Fibroblast of skin of right biceps (primary cell): Measurements from ENCODE around the gene AMMECR1.
A peak's percentile ranks its signal among the peaks of the same experiment; 100 is the strongest.

Experiments used
- DNase-seq: peaks from one replicate; pipeline ENCODE4 v3.0.0-alpha.2; 2013

Gene AMMECR1

GRCh38 chrX:110310896-110311295 is 7.0 kb downstream of the AMMECR1 start:
- DNase-seq = no peak

- DNase-seq = no peak
These were observed 7.7 kb downstream of the AMMECR1 start for GRCh38 chrX:110310000-110310790.

GRCh38 chrX:110308220-110308619 is 9.7 kb downstream of the AMMECR1 start:
- no peak for DNase-seq

- no peak for DNase-seq
These were observed 13.0 kb downstream of the AMMECR1 start for GRCh38 chrX:110304884-110305283.

- no peak for DNase-seq
These were observed 13.5 kb downstream of the AMMECR1 start for GRCh38 chrX:110304371-110304770.

GRCh38 chrX:110302975-110303374 is 14.9 kb downstream of the AMMECR1 start:
- DNase-seq = no peak

GRCh38 chrX:110301194-110301593 is 16.7 kb downstream of the AMMECR1 start:
- no peak for DNase-seq

- DNase-seq = no peak
These were observed 23.8 kb downstream of the AMMECR1 start for GRCh38 chrX:110294087-110294486.

GRCh38 chrX:110293658-110294057 is 24.2 kb downstream of the AMMECR1 start:
- DNase-seq = peak; percentile 36

GRCh38 chrX:110287605-110288004 is 30.3 kb downstream of the AMMECR1 start:
- no peak for DNase-seq

GRCh38 chrX:110286106-110286505 is 31.8 kb downstream of the AMMECR1 start:
- peak; percentile 91 for DNase-seq

- peak; percentile 90 for DNase-seq
These were observed 33.7 kb downstream of the AMMECR1 start for GRCh38 chrX:110284159-110284558.

- DNase-seq = no peak
These were observed 35.0 kb downstream of the AMMECR1 start for GRCh38 chrX:110282922-110283321.

GRCh38 chrX:110281377-110281776 is 36.5 kb downstream of the AMMECR1 start:
- DNase-seq = no peak

- DNase-seq = peak; percentile 72
These were observed 36.9 kb downstream of the AMMECR1 start for GRCh38 chrX:110280954-110281353.

- DNase-seq = no peak
These were observed 40.3 kb downstream of the AMMECR1 start for GRCh38 chrX:110277609-110278008.

GRCh38 chrX:110276778-110277177 is 41.1 kb downstream of the AMMECR1 start:
- DNase-seq = no peak

GRCh38 chrX:110268886-110269285 is 49.0 kb downstream of the AMMECR1 start:
- no peak for DNase-seq

- DNase-seq = no peak
These were observed 49.5 kb downstream of the AMMECR1 start for GRCh38 chrX:110268395-110268794.

- no peak for DNase-seq
These were observed 50.0 kb downstream of the AMMECR1 start for GRCh38 chrX:110267874-110268273.

GRCh38 chrX:110265661-110266060 is 52.2 kb downstream of the AMMECR1 start:
- no peak for DNase-seq

- DNase-seq = no peak
These were observed 58.8 kb downstream of the AMMECR1 start for GRCh38 chrX:110259117-110259516.

GRCh38 chrX:110258552-110258951 is 59.3 kb downstream of the AMMECR1 start:
- peak; percentile 49 for DNase-seq

GRCh38 chrX:110257889-110258288 is 60.0 kb downstream of the AMMECR1 start:
- DNase-seq = no peak

- DNase-seq = no peak
These were observed 65.2 kb downstream of the AMMECR1 start for GRCh38 chrX:110252711-110253110.
